A549 treated with Mapracorat at 1 μM for 4 hours (cell line): ENCODE measurements around the gene SCARF2. TPM values are rescaled to one million over a fixed set of nuclear protein-coding genes. Genes with fewer than 3 reads are reported as not detected.

Source experiments
- total RNA-seq: library from RNA; stranded (reverse); fragments of 200-300 nt; extraction: Qiagen RNA extraction; gene quantifications from 5 replicates; pipeline ENCODE4 v1.2.3, GENCODE V29; 2022

SCARF2 gene, protein sequence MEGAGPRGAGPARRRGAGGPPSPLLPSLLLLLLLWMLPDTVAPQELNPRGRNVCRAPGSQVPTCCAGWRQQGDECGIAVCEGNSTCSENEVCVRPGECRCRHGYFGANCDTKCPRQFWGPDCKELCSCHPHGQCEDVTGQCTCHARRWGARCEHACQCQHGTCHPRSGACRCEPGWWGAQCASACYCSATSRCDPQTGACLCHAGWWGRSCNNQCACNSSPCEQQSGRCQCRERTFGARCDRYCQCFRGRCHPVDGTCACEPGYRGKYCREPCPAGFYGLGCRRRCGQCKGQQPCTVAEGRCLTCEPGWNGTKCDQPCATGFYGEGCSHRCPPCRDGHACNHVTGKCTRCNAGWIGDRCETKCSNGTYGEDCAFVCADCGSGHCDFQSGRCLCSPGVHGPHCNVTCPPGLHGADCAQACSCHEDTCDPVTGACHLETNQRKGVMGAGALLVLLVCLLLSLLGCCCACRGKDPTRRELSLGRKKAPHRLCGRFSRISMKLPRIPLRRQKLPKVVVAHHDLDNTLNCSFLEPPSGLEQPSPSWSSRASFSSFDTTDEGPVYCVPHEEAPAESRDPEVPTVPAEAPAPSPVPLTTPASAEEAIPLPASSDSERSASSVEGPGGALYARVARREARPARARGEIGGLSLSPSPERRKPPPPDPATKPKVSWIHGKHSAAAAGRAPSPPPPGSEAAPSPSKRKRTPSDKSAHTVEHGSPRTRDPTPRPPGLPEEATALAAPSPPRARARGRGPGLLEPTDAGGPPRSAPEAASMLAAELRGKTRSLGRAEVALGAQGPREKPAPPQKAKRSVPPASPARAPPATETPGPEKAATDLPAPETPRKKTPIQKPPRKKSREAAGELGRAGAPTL
- total RNA-seq: 0.83 to 1.2 TPM (median 0.97 TPM) in 5 replicates

GRCh38 chr22:20437613-20438426 lies at the start of gene SCARF2:
SCARF2 (minus strand) TSS chr22:20437825; CDS start chr22:20437754, 71 bp downstream.

GRCh38 chr22:20393705-20394476 lies 43.7 kb downstream of the SCARF2 start, which contains the start of gene ZNF74:
ZNF74 (plus strand) TSS chr22:20394151; CDS start chr22:20394629, 478 bp downstream.

Other genes with a start within 250 kb of the SCARF2 start
- 7.0 to 14.6 TPM (median 12.4 TPM) in 5 replicates for gene RTN4R, start 169.5 kb downstream of the SCARF2 start, total RNA-seq
- 29.3 to 45.2 TPM (median 44.0 TPM) in 5 replicates for gene DGCR6L, start 117.8 kb downstream of the SCARF2 start, total RNA-seq
- 4.8 to 7.1 TPM (median 5.8 TPM) in 5 replicates for gene ZNF74, start 43.7 kb downstream of the SCARF2 start, total RNA-seq
- gene KLHL22, start 58.0 kb upstream of the SCARF2 start, total RNA-seq: 8.8 to 12.6 TPM (median 10.1 TPM) in 5 replicates
- gene MED15, start 69.8 kb upstream of the SCARF2 start, total RNA-seq: 51.1 to 62.6 TPM (median 60.3 TPM) in 5 replicates